CD4-positive, alpha-beta T cell treated with Interleukin-6 for 4 hours (primary cell): ENCODE measurements around the gene SENP5.
A peak's percentile ranks its signal among the peaks of the same experiment; 100 is the strongest.

Experiments
- DNase-seq: peaks from one replicate; pipeline ENCODE4 v3.0.0-alpha.2; 2020; ENCODE audit warnings: mixed read lengths

SENP5 gene

GRCh38 chr3:196968233-196969133 lies 100.8 kb downstream of the SENP5 start, which contains the start of gene PIGZ:
PIGZ (minus strand) TSS chr3:196968833; CDS start chr3:196952031, 16,802 bp downstream.
- DNase-seq = peak; percentile 53

DNA sequence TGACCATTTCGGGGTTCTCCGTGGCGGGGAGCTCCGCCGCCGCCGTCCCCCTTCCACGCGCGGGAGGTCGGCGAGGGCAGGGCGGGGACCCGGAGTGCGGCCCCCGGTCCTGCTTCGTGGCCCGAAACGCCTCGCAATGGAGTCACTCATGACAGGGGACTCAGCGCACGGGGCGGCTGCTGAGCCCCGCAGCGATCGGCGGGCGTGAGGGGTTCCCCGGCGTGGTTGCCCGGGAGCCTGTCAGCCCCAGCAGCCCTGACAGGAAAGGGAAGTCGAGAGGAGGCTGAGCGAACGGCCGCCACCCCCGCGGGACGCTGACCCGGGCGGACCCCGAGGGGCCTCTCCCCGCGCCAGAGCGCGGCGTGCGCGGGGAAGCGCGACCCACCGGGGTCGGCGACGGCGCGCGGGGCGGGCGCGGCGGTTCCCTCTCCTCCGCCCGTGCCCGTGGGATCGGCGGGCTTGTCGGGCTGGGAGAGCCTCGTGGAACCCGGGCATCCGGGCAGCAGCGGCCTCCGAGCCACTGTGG lies 101.5 kb downstream of the SENP5 start:
- DNase-seq = peak; percentile 43

- DNase-seq = peak; percentile 76
Measured at GRCh38 chr3:196969660-196970546, 102.2 kb downstream of the SENP5 start.

- DNase-seq = no peak
Measured at GRCh38 chr3:196970547-196971093, 102.9 kb downstream of the SENP5 start.

DNA sequence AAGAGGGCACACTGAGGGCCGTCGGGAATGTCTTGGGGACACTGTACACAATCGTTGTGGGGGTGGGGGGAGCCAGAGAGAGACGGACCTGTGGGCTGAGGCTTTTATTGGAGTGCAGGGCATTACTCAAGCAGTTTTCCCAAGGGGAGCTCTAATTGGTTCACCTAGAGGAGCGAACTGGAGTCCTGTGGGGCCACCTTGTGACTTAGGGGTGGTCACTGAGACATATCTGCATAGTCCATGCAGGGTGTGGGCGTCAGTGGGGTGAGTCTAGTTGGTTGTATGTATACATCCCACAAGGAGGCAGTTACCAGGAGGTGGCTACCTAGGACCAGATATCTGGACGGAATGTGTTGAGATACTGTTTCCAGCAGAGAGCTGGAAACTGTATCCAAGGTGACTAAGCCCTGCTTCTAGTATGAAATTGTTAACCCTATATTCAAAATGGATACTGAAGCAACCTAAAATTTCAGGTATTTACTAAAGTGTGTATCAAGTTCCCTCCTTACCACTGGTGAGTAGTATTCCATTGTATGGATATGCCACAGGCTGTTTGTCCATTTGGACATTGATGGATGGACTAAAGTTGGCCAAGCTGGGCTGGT lies 103.5 kb downstream of the SENP5 start:
- no peak for DNase-seq

- DNase-seq = no peak
Measured at GRCh38 chr3:196974661-196975060, 106.9 kb downstream of the SENP5 start.

- no peak for DNase-seq
Measured at GRCh38 chr3:196975349-196975748, 107.6 kb downstream of the SENP5 start.

DNA sequence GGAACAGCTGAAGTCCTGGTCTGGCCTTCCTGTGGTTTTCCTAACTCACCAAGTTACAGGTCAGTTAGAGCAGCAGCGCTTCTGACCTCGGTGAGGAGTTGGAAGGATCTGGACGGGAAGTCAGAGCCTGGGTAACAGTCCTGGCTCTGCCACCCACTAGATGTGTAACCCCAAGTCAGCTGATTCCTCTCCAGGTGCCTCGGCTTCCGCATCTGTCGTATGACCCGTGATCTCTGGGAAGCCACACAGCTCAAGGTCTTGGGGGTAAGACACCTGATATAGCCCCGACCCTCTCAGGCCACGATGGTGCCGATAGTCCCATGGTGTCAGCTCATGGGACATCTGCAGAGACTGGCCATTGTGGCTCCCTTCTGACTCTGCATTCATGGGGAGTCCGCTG lies 109.2 kb downstream of the SENP5 start:
- no peak for DNase-seq

GRCh38 chr3:196979545-196979944 lies 111.8 kb downstream of the SENP5 start:
- DNase-seq = no peak

GRCh38 chr3:196981657-196982056 lies 113.9 kb downstream of the SENP5 start:
- DNase-seq = no peak

DNA sequence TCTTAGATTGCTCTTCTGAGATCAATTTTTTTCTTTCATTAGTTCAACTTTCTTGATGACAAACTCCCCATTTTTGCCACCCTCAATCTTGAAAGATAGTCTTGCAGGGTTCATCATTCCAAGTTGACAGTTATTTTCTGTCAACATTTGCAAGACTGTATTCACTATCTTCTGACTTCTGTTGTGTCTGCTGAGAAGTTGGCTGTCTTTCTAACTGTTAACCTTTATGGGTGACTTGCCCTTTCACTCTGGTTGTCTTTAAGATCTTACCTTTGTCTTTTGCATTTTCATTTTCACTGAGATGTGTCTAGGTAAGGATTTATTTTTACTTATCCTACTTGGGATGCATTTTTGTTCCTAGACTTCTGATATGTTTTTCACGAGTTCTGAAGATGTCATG lies 115.5 kb downstream of the SENP5 start:
- DNase-seq = no peak
